Measurements from ENCODE around the gene CLEC1B. TPM values are rescaled to one million over a fixed set of nuclear protein-coding genes. Genes with fewer than 3 reads are reported as not detected.
"Not testable (repeated sequence)": the region's sequence is repeated elsewhere in the genome, so short reads cannot be mapped to it uniquely, and the experiment has no call there.

CLEC1B gene
- total RNA-seq, 1 experiment from 2014 or later, result not detected

DNA sequence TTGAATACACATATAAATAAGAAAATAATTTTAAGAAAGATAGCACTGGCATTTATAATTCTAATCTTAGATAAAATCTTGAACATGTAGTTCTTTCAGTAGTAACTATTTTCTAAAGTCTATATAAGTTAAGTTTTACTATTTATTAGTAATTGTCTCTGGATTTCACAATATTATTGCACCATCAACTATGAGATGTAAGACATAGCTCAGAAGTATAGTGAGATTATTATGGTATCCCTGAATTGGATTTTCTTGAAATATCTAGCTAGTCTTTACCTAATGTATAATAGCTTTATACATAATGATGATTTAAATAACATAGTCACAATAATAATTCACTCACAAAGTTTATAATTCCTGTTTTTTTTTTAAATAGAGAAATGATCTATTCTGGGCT is 21.0 kb downstream of the CLEC1B start:
- CTCF ChIA-PET, result no interaction called here
- no peak for ATAC-seq
- intact Hi-C loops (cut with micrococcal nuclease; ENCODE audit: unreplicated experiment), result no loop called here
- Histone ChIP-seq H3K36me3 (ENCODE audit: control insufficient read depth, insufficient read depth, low read length) (no peaks in the 10 kb centered on the region), H3K27ac (ENCODE audit: low read length) (no peak overlapping the region), H3K4me3 (ENCODE audit: low read depth in 2 of 2, low read length in 2 of 2) (no peak overlapping the region), H3K4me1 (ENCODE audit: control insufficient read depth, insufficient read depth, low read length) (no peaks in the 10 kb centered on the region), H3K9me3 (ENCODE audit: control insufficient read depth, insufficient read depth, low read depth, low read length) (no peaks in the 10 kb centered on the region), H3K27me3 (ENCODE audit: control insufficient read depth, insufficient read depth, low read length) (no peaks in the 10 kb centered on the region)
- BruUV-seq (replicated peaks), result no TSS peak
- no peak for TF ChIP-seq POLR2AphosphoS5 (IDR thresholded peaks at IDR 0.05; ENCODE audit: low read depth, low read length)
- TF ChIP-seq, protein P1, sequence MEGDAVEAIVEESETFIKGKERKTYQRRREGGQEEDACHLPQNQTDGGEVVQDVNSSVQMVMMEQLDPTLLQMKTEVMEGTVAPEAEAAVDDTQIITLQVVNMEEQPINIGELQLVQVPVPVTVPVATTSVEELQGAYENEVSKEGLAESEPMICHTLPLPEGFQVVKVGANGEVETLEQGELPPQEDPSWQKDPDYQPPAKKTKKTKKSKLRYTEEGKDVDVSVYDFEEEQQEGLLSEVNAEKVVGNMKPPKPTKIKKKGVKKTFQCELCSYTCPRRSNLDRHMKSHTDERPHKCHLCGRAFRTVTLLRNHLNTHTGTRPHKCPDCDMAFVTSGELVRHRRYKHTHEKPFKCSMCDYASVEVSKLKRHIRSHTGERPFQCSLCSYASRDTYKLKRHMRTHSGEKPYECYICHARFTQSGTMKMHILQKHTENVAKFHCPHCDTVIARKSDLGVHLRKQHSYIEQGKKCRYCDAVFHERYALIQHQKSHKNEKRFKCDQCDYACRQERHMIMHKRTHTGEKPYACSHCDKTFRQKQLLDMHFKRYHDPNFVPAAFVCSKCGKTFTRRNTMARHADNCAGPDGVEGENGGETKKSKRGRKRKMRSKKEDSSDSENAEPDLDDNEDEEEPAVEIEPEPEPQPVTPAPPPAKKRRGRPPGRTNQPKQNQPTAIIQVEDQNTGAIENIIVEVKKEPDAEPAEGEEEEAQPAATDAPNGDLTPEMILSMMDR (IDR thresholded peaks at IDR 0.05), result no peak
- TF ChIP-seq TCF7L2 (IDR thresholded peaks at IDR 0.05; ENCODE audit: low read depth, low read length), result no peak
- TF ChIP-seq SIN3A (IDR thresholded peaks at IDR 0.05; ENCODE audit: borderline replicate concordance, insufficient read depth, low read depth, low read length), result no peak
- TF ChIP-seq, protein P2, sequence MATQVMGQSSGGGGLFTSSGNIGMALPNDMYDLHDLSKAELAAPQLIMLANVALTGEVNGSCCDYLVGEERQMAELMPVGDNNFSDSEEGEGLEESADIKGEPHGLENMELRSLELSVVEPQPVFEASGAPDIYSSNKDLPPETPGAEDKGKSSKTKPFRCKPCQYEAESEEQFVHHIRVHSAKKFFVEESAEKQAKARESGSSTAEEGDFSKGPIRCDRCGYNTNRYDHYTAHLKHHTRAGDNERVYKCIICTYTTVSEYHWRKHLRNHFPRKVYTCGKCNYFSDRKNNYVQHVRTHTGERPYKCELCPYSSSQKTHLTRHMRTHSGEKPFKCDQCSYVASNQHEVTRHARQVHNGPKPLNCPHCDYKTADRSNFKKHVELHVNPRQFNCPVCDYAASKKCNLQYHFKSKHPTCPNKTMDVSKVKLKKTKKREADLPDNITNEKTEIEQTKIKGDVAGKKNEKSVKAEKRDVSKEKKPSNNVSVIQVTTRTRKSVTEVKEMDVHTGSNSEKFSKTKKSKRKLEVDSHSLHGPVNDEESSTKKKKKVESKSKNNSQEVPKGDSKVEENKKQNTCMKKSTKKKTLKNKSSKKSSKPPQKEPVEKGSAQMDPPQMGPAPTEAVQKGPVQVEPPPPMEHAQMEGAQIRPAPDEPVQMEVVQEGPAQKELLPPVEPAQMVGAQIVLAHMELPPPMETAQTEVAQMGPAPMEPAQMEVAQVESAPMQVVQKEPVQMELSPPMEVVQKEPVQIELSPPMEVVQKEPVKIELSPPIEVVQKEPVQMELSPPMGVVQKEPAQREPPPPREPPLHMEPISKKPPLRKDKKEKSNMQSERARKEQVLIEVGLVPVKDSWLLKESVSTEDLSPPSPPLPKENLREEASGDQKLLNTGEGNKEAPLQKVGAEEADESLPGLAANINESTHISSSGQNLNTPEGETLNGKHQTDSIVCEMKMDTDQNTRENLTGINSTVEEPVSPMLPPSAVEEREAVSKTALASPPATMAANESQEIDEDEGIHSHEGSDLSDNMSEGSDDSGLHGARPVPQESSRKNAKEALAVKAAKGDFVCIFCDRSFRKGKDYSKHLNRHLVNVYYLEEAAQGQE (IDR thresholded peaks at IDR 0.05; ENCODE audit: insufficient read depth in 1 of 2, low read depth in 2 of 2, low read length in 1 of 2), result no peak
- in situ Hi-C loops (cut with HindIII; ENCODE audit: low pct_unique_long_range_greater_than_20kb, low sequenced_read_pairs), result no loop called here
- DNase-seq (ENCODE audit: low read depth, low spot score), result no peak
- POLR2A ChIA-PET, result no interaction called here

DNA sequence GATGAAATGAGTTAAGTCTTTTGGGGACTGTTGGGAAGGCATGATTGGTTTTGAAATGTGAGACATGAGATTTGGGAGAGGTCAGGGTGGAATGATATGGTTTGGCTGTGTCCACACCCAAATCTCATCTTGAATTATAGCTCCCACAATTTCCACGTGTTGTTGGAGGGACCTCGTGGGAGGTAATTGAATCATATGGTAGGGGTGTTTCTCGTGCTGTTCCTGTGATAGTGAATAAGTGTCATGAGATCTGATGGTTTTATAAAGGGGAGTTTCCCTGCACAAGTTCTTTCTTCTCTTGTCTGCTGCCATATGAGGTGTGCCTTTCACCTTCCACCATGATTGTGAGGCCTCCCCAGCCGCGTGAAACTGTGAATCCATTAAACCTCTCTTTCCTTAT is 22.3 kb downstream of the CLEC1B start:
- H3K27me3 ChIP-seq (ENCODE audit: control insufficient read depth, insufficient read depth, low read length); H3K27ac ChIP-seq (ENCODE audit: low read length); DNase-seq (ENCODE audit: low read depth, low spot score); in situ Hi-C loops (cut with HindIII; ENCODE audit: low pct_unique_long_range_greater_than_20kb, low sequenced_read_pairs); H3K36me3 ChIP-seq (ENCODE audit: control insufficient read depth, insufficient read depth, low read length); H3K4me1 ChIP-seq (ENCODE audit: control insufficient read depth, insufficient read depth, low read length); CTCF ChIA-PET; H3K9me3 ChIP-seq (ENCODE audit: control insufficient read depth, insufficient read depth, low read depth, low read length); BruUV-seq (replicated peaks); ATAC-seq; H3K4me3 ChIP-seq (ENCODE audit: low read depth in 2 of 2, low read length in 2 of 2); intact Hi-C loops (cut with micrococcal nuclease; ENCODE audit: unreplicated experiment); POLR2A ChIA-PET: not testable (repeated sequence)

DNA sequence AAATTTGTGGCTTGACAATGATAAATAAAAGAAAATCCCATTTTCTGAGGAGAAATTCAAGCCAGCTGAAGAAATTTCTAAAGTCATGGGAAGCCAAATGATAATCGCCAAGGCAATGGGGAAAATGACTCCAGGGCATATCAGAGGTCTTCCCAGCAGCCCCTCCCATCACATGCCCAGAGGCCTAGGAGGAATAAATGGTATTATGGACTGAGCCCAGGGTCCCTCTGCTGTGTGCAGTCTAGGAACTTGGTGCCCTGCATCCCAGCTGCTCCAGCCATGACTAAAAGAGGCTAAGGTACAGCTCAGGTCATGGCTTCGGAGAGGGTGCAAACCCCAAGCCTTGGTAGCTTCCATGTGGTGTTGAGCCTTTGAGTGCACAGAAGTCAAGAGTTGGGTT is 23.3 kb downstream of the CLEC1B start:
- intact Hi-C loops (cut with micrococcal nuclease; ENCODE audit: unreplicated experiment) (no loop called here), in situ Hi-C loops (cut with HindIII; ENCODE audit: low pct_unique_long_range_greater_than_20kb, low sequenced_read_pairs) (no loop called here)
- ATAC-seq (no peak), DNase-seq (ENCODE audit: low read depth, low spot score) (no peak)
- BruUV-seq (replicated peaks), result no TSS peak
- Histone ChIP-seq H3K9me3 (ENCODE audit: control insufficient read depth, insufficient read depth, low read depth, low read length) (no peaks in the 10 kb centered on the region), H3K36me3 (ENCODE audit: control insufficient read depth, insufficient read depth, low read length) (no peaks in the 10 kb centered on the region), H3K27me3 (ENCODE audit: control insufficient read depth, insufficient read depth, low read length) (no peaks in the 10 kb centered on the region), H3K4me3 (ENCODE audit: low read depth in 2 of 2, low read length in 2 of 2) (no peak overlapping the region), H3K27ac (ENCODE audit: low read length) (no peak overlapping the region), H3K4me1 (ENCODE audit: control insufficient read depth, insufficient read depth, low read length) (no peaks in the 10 kb centered on the region)
- ChIA-PET POLR2A (no interaction called here), CTCF (no interaction called here)
- TF ChIP-seq, protein P2 (IDR thresholded peaks at IDR 0.05; ENCODE audit: insufficient read depth in 1 of 2, low read depth in 2 of 2, low read length in 1 of 2), result no peak
- no peak for TF ChIP-seq POLR2AphosphoS5 (IDR thresholded peaks at IDR 0.05; ENCODE audit: low read depth, low read length)
- TF ChIP-seq TCF7L2 (IDR thresholded peaks at IDR 0.05; ENCODE audit: low read depth, low read length), result no peak
- TF ChIP-seq, protein P1 (IDR thresholded peaks at IDR 0.05), result no peak
- no peak for TF ChIP-seq SIN3A (IDR thresholded peaks at IDR 0.05; ENCODE audit: borderline replicate concordance, insufficient read depth, low read depth, low read length)

DNA sequence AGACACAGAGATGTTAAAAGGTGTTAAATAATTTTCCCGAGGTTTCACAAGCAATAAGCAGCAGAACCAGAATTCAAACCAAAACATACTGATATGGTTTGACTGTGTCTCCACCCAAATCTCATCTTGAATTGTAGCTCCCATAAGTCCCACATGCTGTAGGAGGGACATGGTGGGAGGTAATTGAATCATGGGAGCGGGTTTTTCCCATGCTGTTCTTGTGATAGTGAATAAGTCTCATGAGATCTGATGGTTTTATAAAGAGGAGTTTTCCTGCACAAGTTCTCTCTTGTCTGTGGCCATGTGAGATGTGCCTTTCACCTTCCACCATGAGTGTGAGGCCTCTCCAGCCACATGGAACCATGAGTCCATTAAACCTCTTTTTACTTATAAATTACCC is 24.2 kb downstream of the CLEC1B start:
- BruUV-seq (replicated peaks); POLR2A ChIA-PET; H3K27me3 ChIP-seq (ENCODE audit: control insufficient read depth, insufficient read depth, low read length); H3K4me1 ChIP-seq (ENCODE audit: control insufficient read depth, insufficient read depth, low read length); DNase-seq (ENCODE audit: low read depth, low spot score); ATAC-seq; CTCF ChIA-PET; H3K4me3 ChIP-seq (ENCODE audit: low read depth in 2 of 2, low read length in 2 of 2); in situ Hi-C loops (cut with HindIII; ENCODE audit: low pct_unique_long_range_greater_than_20kb, low sequenced_read_pairs); H3K36me3 ChIP-seq (ENCODE audit: control insufficient read depth, insufficient read depth, low read length); H3K27ac ChIP-seq (ENCODE audit: low read length); intact Hi-C loops (cut with micrococcal nuclease; ENCODE audit: unreplicated experiment); H3K9me3 ChIP-seq (ENCODE audit: control insufficient read depth, insufficient read depth, low read depth, low read length): not testable (repeated sequence)
